ENCODE data around the gene PFKP.

DNA sequence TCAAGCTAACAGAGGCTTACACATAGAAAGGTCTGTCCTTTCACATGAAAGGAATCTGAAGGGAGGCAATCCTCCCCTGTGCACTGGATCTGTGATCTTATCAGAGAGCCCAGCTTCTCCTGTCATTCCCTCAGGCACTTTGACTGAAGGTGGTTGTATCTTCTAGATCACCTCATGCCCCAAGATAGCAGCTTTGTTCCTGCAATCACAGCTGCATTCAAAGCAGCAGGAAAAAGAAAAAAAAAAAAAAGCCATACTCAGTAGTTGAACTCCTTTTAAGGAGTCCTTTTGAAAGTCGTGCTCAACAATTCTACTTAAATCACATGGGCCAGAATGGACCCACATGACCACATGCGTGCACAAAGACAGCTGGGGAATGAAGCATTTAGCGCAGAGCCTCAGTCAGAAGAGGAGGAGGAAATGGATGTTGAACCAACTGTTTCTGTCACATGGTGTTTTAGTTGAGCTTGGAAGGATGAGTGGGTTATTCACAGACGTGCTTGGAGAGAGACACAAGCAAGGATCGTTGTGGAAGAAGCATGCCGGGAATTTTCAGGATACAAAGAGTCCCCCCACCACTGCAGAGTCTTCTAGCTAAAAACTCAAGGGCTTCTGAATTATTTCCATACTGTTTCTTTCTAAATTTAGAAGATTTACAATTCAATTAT, 13.0 kb upstream of the PFKP start:
- no peak for TF ChIP-seq POLR2A (IDR thresholded peaks at IDR 0.05; ENCODE audit: low read length)
- TF ChIP-seq GATA1 (IDR thresholded peaks at IDR 0.05; ENCODE audit: low read depth, low read length) = no peak
